Naive thymus-derived CD4-positive, alpha-beta T cell (primary cell): Measurements from ENCODE around the gene RBFOX1. TPM values are rescaled to one million over a fixed set of nuclear protein-coding genes. Genes with fewer than 3 reads are reported as not detected.

ENCODE experiments used
- ATAC-seq: fragments of 150-1000 bp; cut with Tn5 transposase; 2 replicates; pipeline ENCODE4 v1.10.0; 2021; ENCODE audit warnings: mild to moderate bottlenecking, moderate library complexity
- CTCF ChIA-PET: fragments of 350-600 bp; sonication (Branson Sonifier 250); formaldehyde crosslinking; loops from one replicate; lab custom pipeline; 2021; ENCODE audit warnings: antibody characterized with exemption; lab: Charles Lee
- POLR2A ChIA-PET: fragments of 350-600 bp; sonication (Branson Sonifier 250); formaldehyde crosslinking; loops from one replicate; lab custom pipeline; 2021; ENCODE audit warnings: antibody characterized with exemption, inconsistent platforms; lab: Charles Lee
- DNase-seq, 9 donors: peaks; one replicate each; pipeline versions ENCODE4 v3.0.0 to v3.0.0-alpha.2; 2020 to 2022; ENCODE audit warnings: mixed read lengths in 1 of 9
- H3K27ac ChIP-seq: one replicate; pipeline ENCODE4 v1.7.0; 2013; ENCODE audit warnings: mild to moderate bottlenecking, low read depth, low read length, moderate library complexity
- H3K27me3 ChIP-seq, 2 donors: one replicate each; pipeline ENCODE4 v1.7.0; 2013; ENCODE audit warnings: low read length in 2 of 2, mild to moderate bottlenecking in 2 of 2, moderate library complexity in 2 of 2; ENCODE audit not compliant: control insufficient read depth in 2 of 2, insufficient read depth in 2 of 2
- H3K36me3 ChIP-seq, 3 experiments: 1 replicate in 2 of 3; 2 replicates in 1 of 3; pipeline ENCODE4 v1.7.0; 2013; ENCODE audit warnings: low read length in 3 of 3, mild to moderate bottlenecking in 3 of 3, moderate library complexity in 1 of 3; ENCODE audit not compliant: insufficient read depth in 3 of 3, control insufficient read depth in 2 of 3
- H3K4me1 ChIP-seq, 2 donors: one replicate each; pipeline ENCODE4 v1.7.0; 2013; ENCODE audit warnings: low read length in 2 of 2, mild to moderate bottlenecking in 2 of 2, moderate library complexity in 1 of 2; ENCODE audit not compliant: control insufficient read depth in 2 of 2, insufficient read depth in 2 of 2
- H3K4me3 ChIP-seq: 2 replicates; pipeline ENCODE4 v1.7.0; 2013; ENCODE audit warnings: mild to moderate bottlenecking, low read length
- H3K9me3 ChIP-seq, 3 experiments: 1 replicate in 2 of 3; 2 replicates in 1 of 3; pipeline ENCODE4 v1.7.0; 2013; ENCODE audit warnings: low read length in 3 of 3; ENCODE audit not compliant: control insufficient read depth in 2 of 3
- H3K27ac Mint-ChIP-seq, 9 donors: one replicate each; pipeline ENCODE4 v1.8.0; 2020 to 2022; ENCODE audit warnings: mixed read lengths in 9 of 9, mild to moderate bottlenecking in 8 of 9, moderate library complexity in 5 of 9, inconsistent platforms in 2 of 9
- H3K27me3 Mint-ChIP-seq, 5 donors: one replicate each; pipeline ENCODE4 v1.8.0; 2021 to 2022; ENCODE audit warnings: mixed read lengths in 5 of 5, mild to moderate bottlenecking in 1 of 5
- H3K36me3 Mint-ChIP-seq, 5 donors: one replicate each; pipeline ENCODE4 v1.8.0; 2020 to 2022; ENCODE audit warnings: mixed read lengths in 5 of 5, mild to moderate bottlenecking in 3 of 5, inconsistent platforms in 1 of 5
- H3K4me1 Mint-ChIP-seq, 7 donors: one replicate each; pipeline ENCODE4 v1.8.0; 2020 to 2022; ENCODE audit warnings: mixed read lengths in 7 of 7, mild to moderate bottlenecking in 3 of 7, inconsistent platforms in 1 of 7
- H3K4me3 Mint-ChIP-seq, 10 donors: one replicate each; pipeline ENCODE4 v1.8.0; 2020 to 2022; ENCODE audit warnings: mild to moderate bottlenecking in 10 of 10, mixed read lengths in 10 of 10, moderate library complexity in 6 of 10, inconsistent platforms in 2 of 10
- H3K9me3 Mint-ChIP-seq, 11 donors: one replicate each; pipeline ENCODE4 v1.8.0; 2020 to 2022; ENCODE audit warnings: mixed read lengths in 11 of 11, mild to moderate bottlenecking in 4 of 11, inconsistent platforms in 1 of 11, moderate library complexity in 1 of 11
- intact Hi-C, 2 donors: fragments of 100-400 bp; cut with micrococcal nuclease; formaldehyde crosslinking; loops; one replicate each; pipeline ENCODE4 v1.15.1; 2023
- polyA plus RNA-seq, 2 donors: library from polyadenylated mRNA; unstranded; fragments of 300-500 nt; fragmentation: Illumina TruSeq; gene quantifications; one replicate each; pipeline ENCODE4 v1.2.3, GENCODE V29; 2021
- total RNA-seq, 6 experiments: library from RNA in 5 of 6; stranded (reverse) in 5 of 6; gene quantifications; 1 replicate in 5 of 6; 2 replicates in 1 of 6; pipeline ENCODE4 v1.2.3 and lab custom pipeline; 2021 to 2026

The RBFOX1 gene
- total and polyA plus RNA-seq, 7 experiments from 2014 or later: not detected

GRCh38 chr16:7714775-7715174 lies 382.1 kb downstream of the RBFOX1 start:
- ChIA-PET POLR2A (no interaction called here), CTCF (no interaction called here)
- no peak overlapping the region for H3K4me3 ChIP-seq
- ATAC-seq (no peak), DNase-seq (no peak)
- Mint-ChIP-seq H3K4me3 (no peak overlapping the region), H3K27me3 (no peaks in the 10 kb centered on the region), H3K36me3 (no peaks in the 10 kb centered on the region), H3K9me3 (peaks cover 0 to 12% (median 6%) of the 10 kb centered on the region in 11 donors), H3K4me1 (no peaks in the 10 kb centered on the region), H3K27ac (no peak overlapping the region)
- intact Hi-C loops: no loop called here
- no peaks in the 10 kb centered on the region for H3K9me3 ChIP-seq
- no peaks in the 10 kb centered on the region for H3K4me1 ChIP-seq
- H3K36me3 ChIP-seq: no peaks in the 10 kb centered on the region
- H3K27me3 ChIP-seq: no peaks in the 10 kb centered on the region
- no peak overlapping the region for H3K27ac ChIP-seq

- intact Hi-C loops: no loop called here
- Mint-ChIP-seq H3K36me3 (no peaks in the 10 kb centered on the region), H3K27ac (no peak overlapping the region), H3K4me3 (no peak overlapping the region), H3K27me3 (no peaks in the 10 kb centered on the region), H3K4me1 (no peaks in the 10 kb centered on the region), H3K9me3 (peaks cover 0 to 14% (median 5%) of the 10 kb centered on the region in 11 donors)
- Histone ChIP-seq H3K36me3 (no peaks in the 10 kb centered on the region), H3K9me3 (no peaks in the 10 kb centered on the region), H3K27me3 (no peaks in the 10 kb centered on the region), H3K4me3 (no peak overlapping the region), H3K4me1 (no peaks in the 10 kb centered on the region), H3K27ac (no peak overlapping the region)
- no peak for DNase-seq
- ChIA-PET POLR2A (no interaction called here), CTCF (no interaction called here)
- ATAC-seq: no peak
These were observed 384.3 kb downstream of the RBFOX1 start for GRCh38 chr16:7716660-7717550.

GRCh38 chr16:7722761-7723160 lies 390.1 kb downstream of the RBFOX1 start:
- Mint-ChIP-seq H3K4me3 (no peak overlapping the region), H3K36me3 (no peaks in the 10 kb centered on the region), H3K27me3 (no peaks in the 10 kb centered on the region), H3K9me3 (peaks cover 0 to 23% (median 6%) of the 10 kb centered on the region in 11 donors), H3K27ac (no peak overlapping the region), H3K4me1 (no peaks in the 10 kb centered on the region)
- CTCF ChIA-PET: no interaction called here
- H3K27me3 ChIP-seq: no peaks in the 10 kb centered on the region
- intact Hi-C loops: no loop called here
- POLR2A ChIA-PET: no interaction called here
- no peaks in the 10 kb centered on the region for H3K9me3 ChIP-seq
- no peaks in the 10 kb centered on the region for H3K36me3 ChIP-seq
- no peak for DNase-seq
- no peaks in the 10 kb centered on the region for H3K4me1 ChIP-seq
- no peak for ATAC-seq
- no peak overlapping the region for H3K27ac ChIP-seq
- no peak overlapping the region for H3K4me3 ChIP-seq

GRCh38 chr16:7731141-7731540 lies 398.5 kb downstream of the RBFOX1 start:
- intact Hi-C loops: no loop called here
- H3K4me3 Mint-ChIP-seq: no peak overlapping the region

GRCh38 chr16:7736138-7736665 lies 403.6 kb downstream of the RBFOX1 start:
- intact Hi-C loops: no loop called here
- no peak overlapping the region for H3K27ac ChIP-seq
- no peak overlapping the region for H3K4me3 Mint-ChIP-seq
- H3K9me3 Mint-ChIP-seq: peaks cover 0 to 31% (median 10%) of the 10 kb centered on the region in 11 donors
- H3K4me1 ChIP-seq: no peaks in the 10 kb centered on the region
- DNase-seq (no peak), ATAC-seq (no peak)
- H3K4me3 ChIP-seq: no peak overlapping the region
- no peak overlapping the region for H3K27ac Mint-ChIP-seq
- ChIA-PET CTCF (no interaction called here), POLR2A (no interaction called here)
- no peaks in the 10 kb centered on the region for H3K36me3 Mint-ChIP-seq
- no peaks in the 10 kb centered on the region for H3K36me3 ChIP-seq
- H3K9me3 ChIP-seq: no peaks in the 10 kb centered on the region
- no peaks in the 10 kb centered on the region for H3K27me3 ChIP-seq
- no peaks in the 10 kb centered on the region for H3K4me1 Mint-ChIP-seq
- no peaks in the 10 kb centered on the region for H3K27me3 Mint-ChIP-seq

More at GRCh38 chr16:7731141-7731540, 398.5 kb downstream of the RBFOX1 start:
- H3K27ac ChIP-seq: no peak overlapping the region
- no peaks in the 10 kb centered on the region for H3K4me1 Mint-ChIP-seq
- no peak overlapping the region for H3K27ac Mint-ChIP-seq
- no peak overlapping the region for H3K4me3 ChIP-seq
- CTCF ChIA-PET: interaction anchor here (1.4 kb wide), 1 partner anchor 10 kb away, joined by 3 read pairs; no protein-coding TSS in a partner anchor
- DNase-seq: no peak
- H3K36me3 ChIP-seq: no peaks in the 10 kb centered on the region
- no peaks in the 10 kb centered on the region for H3K27me3 ChIP-seq
- peaks cover 0 to 21% (median 9%) of the 10 kb centered on the region in 11 donors for H3K9me3 Mint-ChIP-seq
- ATAC-seq: no peak
- POLR2A ChIA-PET: no interaction called here
- H3K9me3 ChIP-seq: no peaks in the 10 kb centered on the region
- H3K4me1 ChIP-seq: no peaks in the 10 kb centered on the region
- H3K36me3 Mint-ChIP-seq: no peaks in the 10 kb centered on the region
- no peaks in the 10 kb centered on the region for H3K27me3 Mint-ChIP-seq

GRCh38 chr16:7742626-7743025 lies 410.0 kb downstream of the RBFOX1 start:
- intact Hi-C loops: no loop called here
- Mint-ChIP-seq H3K27me3 (no peaks in the 10 kb centered on the region), H3K27ac (no peak overlapping the region), H3K9me3 (peaks cover 0 to 25% (median 9%) of the 10 kb centered on the region in 11 donors), H3K4me1 (no peaks in the 10 kb centered on the region), H3K4me3 (no peak overlapping the region), H3K36me3 (no peaks in the 10 kb centered on the region)
- ChIA-PET CTCF (no interaction called here), POLR2A (no interaction called here)
- Histone ChIP-seq H3K27me3 (no peaks in the 10 kb centered on the region), H3K36me3 (no peaks in the 10 kb centered on the region), H3K4me3 (no peak overlapping the region), H3K27ac (no peak overlapping the region), H3K4me1 (no peaks in the 10 kb centered on the region), H3K9me3 (no peaks in the 10 kb centered on the region)
- DNase-seq (no peak), ATAC-seq (no peak)
